B cell (primary cell): Measurements from ENCODE around the gene PRKAR1A. TPM values are rescaled to one million over a fixed set of nuclear protein-coding genes. Genes with fewer than 3 reads are reported as not detected.

Experiments used
- ATAC-seq: fragments of 200-7000 bp; cut with Tn5 transposase; one replicate; pipeline ENCODE4 v1.10.0; 2021; ENCODE audit warnings: low read depth, mild to moderate bottlenecking, moderate number of reproducible peaks, moderate library complexity
- CTCF ChIA-PET: fragments of 350-600 bp; sonication (Branson Sonifier 250); formaldehyde crosslinking; loops from one replicate; lab custom pipeline; 2021; ENCODE audit warnings: antibody characterized with exemption, inconsistent platforms; lab: Charles Lee
- POLR2A ChIA-PET: fragments of 350-600 bp; sonication (Branson Sonifier 250); formaldehyde crosslinking; loops from one replicate; lab custom pipeline; 2021; ENCODE audit warnings: antibody characterized with exemption; lab: Charles Lee
- DNase-seq: peaks from one replicate; pipeline ENCODE4 v3.0.0; 2013
- H2AFZ ChIP-seq: 2 replicates; pipeline ENCODE4 v1.6.1; 2012; ENCODE audit warnings: mild to moderate bottlenecking, low read depth, low read length; ENCODE audit not compliant: insufficient read depth, poor library complexity, severe bottlenecking
- H3K27ac ChIP-seq, 2 donors: 1 replicate in 1 of 2; 2 replicates in 1 of 2; pipeline ENCODE4 v1.5.1; 2012 to 2013; ENCODE audit warnings: low read length in 2 of 2, mild to moderate bottlenecking in 2 of 2, moderate library complexity in 1 of 2
- H3K27me3 ChIP-seq, 4 experiments: fragments of 200-600 bp in 1 of 4; sonication (generic) in 1 of 4; replicated peaks in 1 of 4; 1 replicate in 2 of 4; 2 replicates in 2 of 4; pipeline versions ENCODE4 v1.6.1 to v1.7.0; 2013 to 2016; ENCODE audit warnings: low read length in 3 of 4, mild to moderate bottlenecking in 2 of 4, mixed read lengths in 1 of 4, moderate library complexity in 1 of 4; ENCODE audit not compliant: insufficient read depth in 4 of 4, control insufficient read depth in 3 of 4; ENCODE audit errors: control extremely low read depth in 1 of 4
- H3K36me3 ChIP-seq, 2 experiments: replicated peaks in 1 of 2; 1 replicate in 1 of 2; 2 replicates in 1 of 2; pipeline versions ENCODE4 v1.6.1 to v1.7.1; 2013; ENCODE audit warnings: low read length in 1 of 2; ENCODE audit not compliant: insufficient read depth in 2 of 2, control insufficient read depth in 1 of 2; ENCODE audit errors: control extremely low read depth in 1 of 2, extremely low read depth in 1 of 2
- H3K4me1 ChIP-seq, 2 donors: fragments of 200-600 bp in 1 of 2; sonication (generic) in 1 of 2; 1 replicate in 1 of 2; 2 replicates in 1 of 2; pipeline versions ENCODE4 v1.5.1 to v1.6.1; 2013 to 2017; ENCODE audit warnings: low read length in 2 of 2; ENCODE audit not compliant: control insufficient read depth in 2 of 2, insufficient read depth in 2 of 2
- H3K4me2 ChIP-seq: replicated peaks from 2 replicates; pipeline ENCODE3; 2012; ENCODE audit warnings: mild to moderate bottlenecking, low read depth, low read length; ENCODE audit not compliant: poor library complexity, severe bottlenecking
- H3K4me3 ChIP-seq, 5 experiments: fragments of 200-600 bp in 1 of 5; sonication (generic) in 1 of 5; 1 replicate in 3 of 5; 2 replicates in 2 of 5; pipeline versions ENCODE4 v1.5.1 to v1.7.0; 2011 to 2016; ENCODE audit warnings: low read length in 4 of 5, mild to moderate bottlenecking in 4 of 5, low read depth in 2 of 5, control low read depth in 1 of 5, moderate library complexity in 1 of 5; ENCODE audit not compliant: insufficient read depth in 1 of 5; ENCODE audit errors: control extremely low read depth in 1 of 5, extremely low read depth in 1 of 5
- H3K79me2 ChIP-seq: fragments of 200-600 bp; sonication (generic); one replicate; pipeline ENCODE4 v1.6.0; 2016; ENCODE audit warnings: low read length; ENCODE audit not compliant: control insufficient read depth, insufficient read depth
- H3K9ac ChIP-seq: fragments of 200-600 bp; sonication (generic); 2 replicates; pipeline ENCODE4 v1.6.1; 2017; ENCODE audit warnings: mild to moderate bottlenecking, low read length, moderate library complexity
- H3K9me3 ChIP-seq, 3 donors: one replicate each; pipeline versions ENCODE4 v1.6.1 to v1.7.1; 2013; ENCODE audit warnings: low read length in 2 of 3; ENCODE audit not compliant: control insufficient read depth in 2 of 3, insufficient read depth in 1 of 3; ENCODE audit errors: control extremely low read depth in 1 of 3
- H4K20me1 ChIP-seq: 2 replicates; pipeline ENCODE4 v1.6.0; 2012; ENCODE audit warnings: mild to moderate bottlenecking, low read length; ENCODE audit not compliant: insufficient read depth, control insufficient read depth, poor library complexity, severe bottlenecking
- H3K27ac Mint-ChIP-seq: one replicate; pipeline ENCODE4 v1.8.0; 2021; ENCODE audit warnings: mixed read lengths
- H3K27me3 Mint-ChIP-seq: one replicate; pipeline ENCODE4 v1.8.0; 2021; ENCODE audit warnings: mixed read lengths
- H3K4me1 Mint-ChIP-seq: one replicate; pipeline ENCODE4 v1.8.0; 2021; ENCODE audit warnings: mixed read lengths
- H3K4me3 Mint-ChIP-seq: one replicate; pipeline ENCODE4 v1.8.0; 2021; ENCODE audit warnings: mixed read lengths
- H3K9me3 Mint-ChIP-seq: one replicate; pipeline ENCODE4 v1.8.0; 2022; ENCODE audit warnings: mixed read lengths; ENCODE audit not compliant: insufficient read depth
- EZH2 ChIP-seq: IDR thresholded peaks from 2 replicates; pipeline ENCODE4 v1.6.1; 2012; ENCODE audit warnings: borderline replicate concordance, low read depth, mild to moderate bottlenecking, moderate library complexity, low read length; ENCODE audit not compliant: insufficient read depth, poor library complexity, severe bottlenecking
- WGBS: methylation state at CpG from one replicate; pipeline ENCODE4 v1.1.5; 2013; ENCODE audit warnings: missing lambda C conversion rate; ENCODE audit not compliant: insufficient coverage; 5-methylcytosine and 5-hydroxymethylcytosine counted together
- intact Hi-C: fragments of 100-400 bp; cut with micrococcal nuclease; formaldehyde crosslinking; loops from one replicate; pipeline ENCODE4 v1.10.0; 2022
- polyA plus RNA-seq: library from polyadenylated mRNA; depleted of rRNA; stranded (reverse); fragments of >200 nt; gene quantifications from 2 replicates; pipeline ENCODE4 v1.2.3, GENCODE V29; 2012
- total RNA-seq, 2 donors: library from RNA; stranded (reverse); fragments of 120-200 nt in 1 of 2; gene quantifications; 1 replicate in 1 of 2; 2 replicates in 1 of 2; pipeline versions ENCODE4 v1.2.3 to v1.2.4, GENCODE V29; 2013 to 2022
- TF ChIP-seq, protein P1 (sequence below): fragments of 200-600 bp; IDR thresholded peaks from one replicate; pipeline ENCODE4 v1.8.0; 2022; ENCODE audit warnings: antibody characterized with exemption, mild to moderate bottlenecking

Gene PRKAR1A
- total and polyA plus RNA-seq, 2 donors (not counting 1 experiment from before 2014, with no cell fraction given) = 63.1 to 296 TPM

DNA sequence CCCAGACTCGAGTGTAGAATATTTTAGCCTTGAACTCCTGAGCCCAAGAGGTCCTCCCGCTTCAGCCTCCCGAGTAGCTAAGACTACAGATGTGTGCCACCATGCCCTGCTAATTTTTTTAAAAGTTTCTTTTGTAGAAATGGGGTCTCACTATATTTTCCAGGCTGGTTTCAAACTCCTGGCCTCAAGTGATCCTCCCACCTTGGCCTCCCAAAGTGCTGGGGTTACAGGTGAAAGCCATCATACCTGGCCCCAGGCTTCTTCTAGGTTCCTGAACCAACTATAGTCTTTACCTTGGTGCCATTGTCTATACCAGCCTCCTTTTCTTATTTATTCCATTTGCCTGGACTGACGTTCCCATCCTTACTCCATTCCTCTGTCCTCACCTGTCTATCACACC is 17.1 kb upstream of the PRKAR1A start:
- no peak overlapping the region for H3K4me2 ChIP-seq
- no peak overlapping the region for H2AFZ ChIP-seq
- no peaks in the 10 kb centered on the region for H3K27me3 ChIP-seq
- Mint-ChIP-seq H3K4me1 (peaks cover 37% of the 10 kb centered on the region), H3K27me3 (no peaks in the 10 kb centered on the region), H3K4me3 (no peak overlapping the region), H3K9me3 (no peaks in the 10 kb centered on the region), H3K27ac (peak overlapping the region; percentile 10)
- TF ChIP-seq, protein P1, sequence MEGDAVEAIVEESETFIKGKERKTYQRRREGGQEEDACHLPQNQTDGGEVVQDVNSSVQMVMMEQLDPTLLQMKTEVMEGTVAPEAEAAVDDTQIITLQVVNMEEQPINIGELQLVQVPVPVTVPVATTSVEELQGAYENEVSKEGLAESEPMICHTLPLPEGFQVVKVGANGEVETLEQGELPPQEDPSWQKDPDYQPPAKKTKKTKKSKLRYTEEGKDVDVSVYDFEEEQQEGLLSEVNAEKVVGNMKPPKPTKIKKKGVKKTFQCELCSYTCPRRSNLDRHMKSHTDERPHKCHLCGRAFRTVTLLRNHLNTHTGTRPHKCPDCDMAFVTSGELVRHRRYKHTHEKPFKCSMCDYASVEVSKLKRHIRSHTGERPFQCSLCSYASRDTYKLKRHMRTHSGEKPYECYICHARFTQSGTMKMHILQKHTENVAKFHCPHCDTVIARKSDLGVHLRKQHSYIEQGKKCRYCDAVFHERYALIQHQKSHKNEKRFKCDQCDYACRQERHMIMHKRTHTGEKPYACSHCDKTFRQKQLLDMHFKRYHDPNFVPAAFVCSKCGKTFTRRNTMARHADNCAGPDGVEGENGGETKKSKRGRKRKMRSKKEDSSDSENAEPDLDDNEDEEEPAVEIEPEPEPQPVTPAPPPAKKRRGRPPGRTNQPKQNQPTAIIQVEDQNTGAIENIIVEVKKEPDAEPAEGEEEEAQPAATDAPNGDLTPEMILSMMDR = no peak
- TF ChIP-seq EZH2 = no peak
- WGBS = 100% methylated on average over 3 of the region's 4 CpGs
- no peaks in the 10 kb centered on the region for H4K20me1 ChIP-seq
- no peaks in the 10 kb centered on the region for H3K36me3 ChIP-seq
- H3K4me3 ChIP-seq = no peak overlapping the region
- H3K27ac ChIP-seq = no peak overlapping the region
- ChIA-PET CTCF (interaction anchor here (0.6 to 1.0 kb wide), 2 partner anchors 7 to 1119 kb away, joined by 3 to 4 read pairs; no protein-coding TSS in a partner anchor), POLR2A (no interaction called here)
- H3K9me3 ChIP-seq = peaks cover 0 to 8% (median 0%) of the 10 kb centered on the region in 3 donors
- intact Hi-C loops = no loop called here
- no peak for ATAC-seq
- peaks cover 36 to 44% of the 10 kb centered on the region in 2 donors for H3K4me1 ChIP-seq
- no peak overlapping the region for H3K9ac ChIP-seq
- no peak for DNase-seq
- H3K79me2 ChIP-seq = no peaks in the 10 kb centered on the region

DNA sequence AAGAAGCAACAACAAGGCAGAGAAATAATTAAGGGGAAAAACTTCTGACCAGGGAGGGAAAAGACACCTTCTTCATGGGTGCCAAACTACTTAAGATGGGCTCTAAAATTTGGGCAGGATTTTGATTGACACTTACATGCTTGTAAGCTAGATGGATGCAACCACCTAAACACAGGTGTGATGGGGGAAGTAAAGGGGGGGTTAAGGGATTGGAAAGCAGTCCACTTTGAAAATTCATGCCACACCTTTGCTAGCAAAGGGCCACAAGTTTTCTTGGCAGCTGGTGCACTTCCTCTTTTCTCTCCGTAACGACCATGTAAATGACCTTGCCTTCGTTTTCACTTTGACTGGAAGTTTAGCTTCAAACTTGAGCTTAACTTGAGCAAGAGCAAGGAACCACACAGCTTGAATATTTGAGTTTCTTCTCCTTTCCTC is 14.3 kb upstream of the PRKAR1A start:
- Histone ChIP-seq H3K9ac (peak overlapping the region; percentile 46), H4K20me1 (no peaks in the 10 kb centered on the region), H3K27me3 (no peaks in the 10 kb centered on the region), H2AFZ (peak overlapping the region; percentile 73), H3K4me2 (peak overlapping the region; percentile 69), H3K79me2 (no peaks in the 10 kb centered on the region), H3K27ac (peak overlapping the region; percentile 71 to 81), H3K4me1 (peaks cover 22 to 25% of the 10 kb centered on the region in 2 donors), H3K36me3 (no peaks in the 10 kb centered on the region), H3K4me3 (peak overlapping the region in 4 of 5 experiments; percentile 18 to 52 (median 36)), H3K9me3 (peaks cover 0 to 4% (median 0%) of the 10 kb centered on the region in 3 donors)
- WGBS = 0% methylated on average over 3 of the region's 3 CpGs
- ChIA-PET POLR2A (interaction anchor here (0.6 to 2.5 kb wide), 6 partner anchors 10 to 209 kb away, joined by 3 to 17 read pairs (median 6); partner anchors contain the start of gene PRKAR1A), CTCF (interaction anchor here (0.5 to 3.3 kb wide), 13 partner anchors 10 to 719 kb away, joined by 3 to 26 read pairs (median 4); partner anchors contain the start of genes PRKAR1A and WIPI1)
- DNase-seq = peak; percentile 87
- H3K4me1 Mint-ChIP-seq = peaks cover 26% of the 10 kb centered on the region
- no peaks in the 10 kb centered on the region for H3K9me3 Mint-ChIP-seq
- H3K27me3 Mint-ChIP-seq = no peaks in the 10 kb centered on the region
- ATAC-seq = peak; percentile 91
- peak overlapping the region; percentile 57 for H3K4me3 Mint-ChIP-seq
- TF ChIP-seq, protein P1 = no peak
- no peak for TF ChIP-seq EZH2
- H3K27ac Mint-ChIP-seq = peak overlapping the region; percentile 94
- intact Hi-C loops = loop anchor here (1.0 kb wide), 1 partner anchor 13 kb away; no protein-coding TSS in a partner anchor
